OCI-LY3 (cell line): ENCODE data around the gene C17orf58.
A peak's percentile ranks its signal among the peaks of the same experiment; 100 is the strongest.
"Not testable (repeated sequence)": the region's sequence is repeated elsewhere in the genome, so short reads cannot be mapped to it uniquely, and the experiment has no call there.

Experiments used
- H2AFZ ChIP-seq: fragments of 200-600, 300-600 bp; shearing (Covaris generic); 2 replicates; pipeline ENCODE4 v1.6.0; 2014; ENCODE audit warnings: antibody characterized with exemption, low read depth, low read length
- H3K27ac ChIP-seq: fragments of 200-600, 300-600 bp; sonication (generic); 2 replicates; pipeline ENCODE4 v1.5.1; 2014; ENCODE audit warnings: mild to moderate bottlenecking, low read length, moderate library complexity, mixed read lengths
- H3K27me3 ChIP-seq: fragments of 200-600, 300-600 bp; sonication (generic); 2 replicates; pipeline ENCODE4 v1.6.1; 2014; ENCODE audit warnings: low read depth, low read length, mixed read lengths
- H3K36me3 ChIP-seq: fragments of 200-600, 300-600 bp; sonication (generic); replicated peaks from 2 replicates; pipeline ENCODE3; 2014; ENCODE audit warnings: low read depth, low read length, mixed read lengths
- H3K4me1 ChIP-seq: fragments of 300-600, 200-600 bp; sonication (generic); 2 replicates; pipeline ENCODE4 v1.6.1; 2014; ENCODE audit warnings: low read length, mixed read lengths
- H3K4me2 ChIP-seq: fragments of 200-600, 300-600 bp; sonication (generic); 2 replicates; pipeline ENCODE4 v1.6.1; 2014; ENCODE audit warnings: low read length, mixed read lengths
- H3K4me3 ChIP-seq: fragments of 300-600, 200-600 bp; sonication (generic); 2 replicates; pipeline ENCODE4 v1.5.1; 2014; ENCODE audit warnings: antibody characterized with exemption, mild to moderate bottlenecking, low read length, moderate library complexity
- H3K79me2 ChIP-seq: fragments of 300-600, 200-600 bp; shearing (Covaris generic); 2 replicates; pipeline ENCODE4 v1.6.1; 2014; ENCODE audit warnings: mild to moderate bottlenecking, low read length, mixed read lengths
- H3K9ac ChIP-seq: fragments of 300-600, 200-600 bp; shearing (Covaris generic); 2 replicates; pipeline ENCODE4 v1.6.0; 2014; ENCODE audit warnings: mild to moderate bottlenecking, low read length, moderate library complexity
- H3K9me3 ChIP-seq: fragments of 200-600, 300-600 bp; shearing (Covaris generic); 2 replicates; pipeline ENCODE4 v1.6.1; 2014; ENCODE audit warnings: low read length, mixed read lengths; ENCODE audit not compliant: insufficient read depth
- H4K20me1 ChIP-seq: fragments of 200-600, 300-600 bp; sonication (generic); 2 replicates; pipeline ENCODE4 v1.6.1; 2016; ENCODE audit warnings: low read length, mixed read lengths; ENCODE audit not compliant: insufficient read depth
- EZH2phosphoT487 ChIP-seq: fragments of 200-600 bp; shearing (Covaris generic); IDR thresholded peaks from 2 replicates; pipeline ENCODE4 v1.6.1; 2018; ENCODE audit warnings: antibody characterized with exemption, mixed run types, low read depth
- TF ChIP-seq, protein P1 (sequence below): fragments of 200-600, 300-600 bp; sonication (generic); IDR thresholded peaks from 2 replicates; pipeline ENCODE4 v1.5.1; 2014; ENCODE audit warnings: antibody characterized with exemption, low read length, low read depth

The C17orf58 gene

DNA sequence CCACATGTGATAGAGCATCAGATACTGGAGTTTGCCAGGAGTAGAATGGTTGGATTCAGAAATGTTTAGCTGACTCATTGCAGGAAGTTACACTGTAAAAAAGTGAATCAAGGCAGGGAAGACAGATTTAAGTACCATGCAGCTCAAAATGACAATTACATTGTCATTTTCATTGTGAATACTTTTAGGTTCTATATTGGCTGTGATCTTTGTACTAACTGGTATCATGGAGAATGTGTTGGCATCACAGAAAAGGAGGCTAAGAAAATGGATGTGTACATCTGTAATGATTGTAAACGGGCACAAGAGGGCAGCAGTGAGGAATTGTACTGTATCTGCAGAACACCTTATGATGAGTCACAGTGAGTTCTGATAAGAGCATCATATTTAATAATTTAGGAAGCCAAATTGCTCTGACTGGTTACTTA is 33.1 kb downstream of the C17orf58 start:
- H3K27me3 ChIP-seq, H3K4me3 ChIP-seq, H2AFZ ChIP-seq, H3K4me2 ChIP-seq, H3K9ac ChIP-seq, H3K9me3 ChIP-seq, H4K20me1 ChIP-seq, H3K27ac ChIP-seq, H3K4me1 ChIP-seq, H3K79me2 ChIP-seq: not testable (repeated sequence)
- TF ChIP-seq, protein P1, sequence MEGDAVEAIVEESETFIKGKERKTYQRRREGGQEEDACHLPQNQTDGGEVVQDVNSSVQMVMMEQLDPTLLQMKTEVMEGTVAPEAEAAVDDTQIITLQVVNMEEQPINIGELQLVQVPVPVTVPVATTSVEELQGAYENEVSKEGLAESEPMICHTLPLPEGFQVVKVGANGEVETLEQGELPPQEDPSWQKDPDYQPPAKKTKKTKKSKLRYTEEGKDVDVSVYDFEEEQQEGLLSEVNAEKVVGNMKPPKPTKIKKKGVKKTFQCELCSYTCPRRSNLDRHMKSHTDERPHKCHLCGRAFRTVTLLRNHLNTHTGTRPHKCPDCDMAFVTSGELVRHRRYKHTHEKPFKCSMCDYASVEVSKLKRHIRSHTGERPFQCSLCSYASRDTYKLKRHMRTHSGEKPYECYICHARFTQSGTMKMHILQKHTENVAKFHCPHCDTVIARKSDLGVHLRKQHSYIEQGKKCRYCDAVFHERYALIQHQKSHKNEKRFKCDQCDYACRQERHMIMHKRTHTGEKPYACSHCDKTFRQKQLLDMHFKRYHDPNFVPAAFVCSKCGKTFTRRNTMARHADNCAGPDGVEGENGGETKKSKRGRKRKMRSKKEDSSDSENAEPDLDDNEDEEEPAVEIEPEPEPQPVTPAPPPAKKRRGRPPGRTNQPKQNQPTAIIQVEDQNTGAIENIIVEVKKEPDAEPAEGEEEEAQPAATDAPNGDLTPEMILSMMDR = peak; percentile 50
- peaks cover 17% of the 10 kb centered on the region for H3K36me3 ChIP-seq

DNA sequence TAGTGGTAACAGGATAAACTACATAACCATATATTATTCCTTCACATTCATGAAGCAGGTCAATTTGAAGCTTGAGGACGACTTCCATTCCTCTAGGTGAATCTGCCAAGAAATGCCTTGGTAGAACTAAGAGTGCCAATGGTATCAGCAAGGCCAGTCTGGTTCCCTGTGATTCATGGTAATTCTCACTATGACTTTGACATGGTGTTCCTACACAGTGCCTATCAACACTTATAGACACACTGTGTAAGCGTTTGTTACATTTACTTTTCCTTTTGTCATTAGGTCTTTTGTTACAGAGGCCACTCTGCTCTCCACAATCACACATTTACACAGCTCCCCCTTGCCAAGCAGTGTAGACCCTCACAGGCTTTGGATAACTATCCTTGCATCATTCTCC is 34.1 kb downstream of the C17orf58 start:
- not testable (repeated sequence) for H3K27ac ChIP-seq, H3K9ac ChIP-seq, H3K4me3 ChIP-seq, H2AFZ ChIP-seq, H3K79me2 ChIP-seq, H3K9me3 ChIP-seq, H3K4me1 ChIP-seq, H3K27me3 ChIP-seq, H4K20me1 ChIP-seq, H3K4me2 ChIP-seq
- H3K36me3 ChIP-seq = peaks cover 17% of the 10 kb centered on the region

DNA sequence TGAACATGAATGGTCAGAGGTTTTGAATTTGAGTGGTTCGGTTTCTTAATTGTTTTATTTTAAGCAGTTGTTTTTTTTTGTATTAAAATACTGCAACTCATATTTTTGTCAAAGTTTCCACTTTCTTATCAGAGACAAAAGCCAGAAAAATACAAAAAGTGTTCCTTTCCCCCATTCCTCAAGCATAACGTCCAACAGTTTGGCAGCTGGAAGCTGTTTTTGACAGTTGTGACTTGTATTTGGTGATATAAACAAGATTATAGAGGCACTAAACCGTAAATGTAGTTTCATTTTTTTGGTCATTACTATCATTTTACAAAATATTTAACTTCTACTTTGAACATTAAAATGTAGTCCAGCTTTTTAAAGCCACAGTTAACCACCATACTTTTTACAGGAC is 36.0 kb downstream of the C17orf58 start:
- H3K36me3 ChIP-seq = peaks cover 10% of the 10 kb centered on the region
- H3K9ac ChIP-seq, H4K20me1 ChIP-seq, H3K9me3 ChIP-seq, H3K4me1 ChIP-seq, H3K27ac ChIP-seq, H3K4me2 ChIP-seq, H3K79me2 ChIP-seq, H3K27me3 ChIP-seq, H2AFZ ChIP-seq, H3K4me3 ChIP-seq: not testable (repeated sequence)

DNA sequence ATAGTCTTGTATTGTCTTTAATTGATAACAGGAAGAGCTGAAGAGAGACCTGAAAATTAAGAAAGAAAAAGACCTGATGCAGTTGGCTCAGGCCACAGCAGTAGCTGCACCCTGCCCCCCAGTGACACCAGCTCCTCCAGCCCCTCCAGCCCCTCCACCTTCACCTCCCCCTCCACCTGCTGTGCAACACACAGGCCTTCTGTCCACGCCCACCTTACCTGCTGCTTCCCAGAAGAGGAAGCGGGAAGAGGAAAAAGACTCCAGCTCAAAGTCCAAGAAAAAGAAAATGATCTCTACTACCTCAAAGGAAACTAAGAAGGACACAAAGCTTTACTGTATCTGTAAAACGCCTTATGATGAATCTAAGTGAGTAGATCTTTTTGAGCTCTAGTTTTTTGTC is 36.8 kb downstream of the C17orf58 start:
- no peak overlapping the region for H2AFZ ChIP-seq
- H3K4me1 ChIP-seq = no peaks in the 10 kb centered on the region
- H3K36me3 ChIP-seq = peaks cover 10% of the 10 kb centered on the region
- H4K20me1 ChIP-seq = no peaks in the 10 kb centered on the region
- TF ChIP-seq, protein P1 = no peak
- TF ChIP-seq EZH2phosphoT487 = no peak
- no peaks in the 10 kb centered on the region for H3K9me3 ChIP-seq
- H3K4me3 ChIP-seq = no peak overlapping the region
- H3K27ac ChIP-seq = no peak overlapping the region
- no peaks in the 10 kb centered on the region for H3K79me2 ChIP-seq
- no peak overlapping the region for H3K9ac ChIP-seq
- no peak overlapping the region for H3K4me2 ChIP-seq
- H3K27me3 ChIP-seq = no peaks in the 10 kb centered on the region

DNA sequence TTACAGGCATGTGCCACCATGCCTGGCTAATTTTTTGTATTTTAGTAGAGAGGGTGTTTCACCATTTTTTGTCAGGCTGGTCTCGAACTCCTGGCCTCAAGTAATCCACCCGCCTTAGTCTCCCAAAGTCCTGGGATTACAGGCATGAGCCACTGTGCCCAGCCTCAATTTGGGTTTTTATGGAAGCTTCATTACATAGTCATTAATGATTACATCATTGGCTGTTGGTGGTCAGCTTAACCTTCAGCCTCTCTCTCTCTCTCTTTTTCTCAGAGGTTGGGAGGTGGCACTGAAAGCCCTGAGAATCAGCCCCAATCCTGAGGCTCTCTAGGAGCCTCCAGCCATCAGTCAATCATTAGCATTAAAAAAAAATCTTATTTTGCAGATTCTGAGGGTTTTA is 45.3 kb downstream of the C17orf58 start:
- H3K4me1 ChIP-seq = no peaks in the 10 kb centered on the region
- H3K4me3 ChIP-seq = no peak overlapping the region
- no peak for TF ChIP-seq EZH2phosphoT487
- TF ChIP-seq, protein P1 = no peak
- no peaks in the 10 kb centered on the region for H3K9me3 ChIP-seq
- H3K9ac ChIP-seq = no peak overlapping the region
- H2AFZ ChIP-seq = no peak overlapping the region
- no peaks in the 10 kb centered on the region for H3K79me2 ChIP-seq
- H3K4me2 ChIP-seq = no peak overlapping the region
- peaks cover 26% of the 10 kb centered on the region for H3K36me3 ChIP-seq
- H4K20me1 ChIP-seq = no peaks in the 10 kb centered on the region
- H3K27me3 ChIP-seq = no peaks in the 10 kb centered on the region
- no peak overlapping the region for H3K27ac ChIP-seq
